IMR-90 (cell line): ENCODE measurements around the gene LRRC41. TPM values are rescaled to one million over a fixed set of nuclear protein-coding genes. Genes with fewer than 3 reads are reported as not detected.
A peak's percentile ranks its signal among the peaks of the same experiment; 100 is the strongest.

ENCODE experiments used
- ATAC-seq: fragments of 200-7000 bp; cut with Tn5 transposase; 2 replicates; pipeline ENCODE4 v1.9.1; 2020; ENCODE audit warnings: low read depth, mild to moderate bottlenecking, moderate library complexity
- BruUV-seq: library from RNA; stranded (reverse); fragments of 400-500 nt; replicated peaks from 2 replicates; lab custom pipeline; 2021; lab: Mats Ljungman, UMichigan
- CTCF ChIA-PET: fragments of 300-600 bp; formaldehyde crosslinking; extraction: SDS; loops from one replicate; lab custom pipeline; 2021; ENCODE audit warnings: antibody characterized with exemption; lab: Yijun Ruan, JAX
- POLR2A ChIA-PET: fragments of 300-600 bp; sonication (Branson Sonifier 250); formaldehyde crosslinking; loops from one replicate; lab custom pipeline; 2022; ENCODE audit warnings: antibody characterized with exemption; ENCODE audit not compliant: unreplicated experiment; lab: Charles Lee
- DNase-seq: peaks from one replicate; pipeline ENCODE4 v3.0.0; 2013
- H2AFZ ChIP-seq: replicated peaks from 2 replicates; pipeline ENCODE3; 2013; ENCODE audit warnings: low read length, mild to moderate bottlenecking; ENCODE audit not compliant: poor library complexity
- H2AK5ac ChIP-seq: 2 replicates; pipeline ENCODE4 v1.6.1; 2013; ENCODE audit warnings: low read depth, low read length, inconsistent platforms
- H2AK9ac ChIP-seq: replicated peaks from 2 replicates; pipeline ENCODE3; 2013; ENCODE audit warnings: mild to moderate bottlenecking, low read depth, low read length, moderate library complexity; ENCODE audit not compliant: poor library complexity
- H2BK120ac ChIP-seq: 2 replicates; pipeline ENCODE4 v1.6.1; 2013; ENCODE audit warnings: low read depth, low read length, inconsistent platforms
- H2BK15ac ChIP-seq: 3 replicates; pipeline ENCODE4 v1.6.1; 2013; ENCODE audit warnings: low read depth, low read length, inconsistent platforms
- H2BK20ac ChIP-seq: 2 replicates; pipeline ENCODE4 v1.6.1; 2013; ENCODE audit warnings: low read depth, mild to moderate bottlenecking, inconsistent platforms, low read length, moderate library complexity
- H2BK5ac ChIP-seq: 2 replicates; pipeline ENCODE4 v1.6.1; 2013; ENCODE audit warnings: mild to moderate bottlenecking, low read depth, low read length, inconsistent platforms; ENCODE audit not compliant: poor library complexity, severe bottlenecking
- H3K14ac ChIP-seq: replicated peaks from 2 replicates; pipeline ENCODE4 v1.6.1; 2013; ENCODE audit warnings: low read depth, low read length, inconsistent platforms
- H3K18ac ChIP-seq: 2 replicates; pipeline ENCODE4 v1.6.1; 2013; ENCODE audit warnings: low read depth, low read length, control low read depth
- H3K23ac ChIP-seq: 2 replicates; pipeline ENCODE4 v1.6.1; 2013; ENCODE audit warnings: low read depth, low read length, inconsistent platforms
- H3K27ac ChIP-seq: 2 replicates; pipeline ENCODE4 v1.5.1; 2013; ENCODE audit warnings: mild to moderate bottlenecking, control low read depth, low read length; ENCODE audit not compliant: insufficient read depth
- H3K27me3 ChIP-seq: 2 replicates; pipeline ENCODE4 v1.6.1; 2013; ENCODE audit warnings: low read length; ENCODE audit not compliant: control insufficient read depth, insufficient read depth
- H3K36me3 ChIP-seq: 2 replicates; pipeline ENCODE4 v1.6.1; 2013; ENCODE audit warnings: low read length, mixed read lengths; ENCODE audit not compliant: control insufficient read depth, insufficient read depth
- H3K4ac ChIP-seq: 2 replicates; pipeline ENCODE4 v1.6.1; 2013; ENCODE audit warnings: low read depth, low read length, inconsistent platforms
- H3K4me1 ChIP-seq: 2 replicates; pipeline ENCODE4 v1.6.1; 2013; ENCODE audit warnings: low read length, mixed read lengths; ENCODE audit not compliant: control insufficient read depth, insufficient read depth
- H3K4me2 ChIP-seq: 2 replicates; pipeline ENCODE4 v1.6.1; 2013; ENCODE audit warnings: low read depth, mild to moderate bottlenecking, control low read depth, low read length, moderate library complexity
- H3K4me3 ChIP-seq: 2 replicates; pipeline ENCODE4 v1.5.1; 2013; ENCODE audit warnings: low read depth, mild to moderate bottlenecking, control low read depth, low read length, moderate library complexity; ENCODE audit not compliant: insufficient read depth
- H3K56ac ChIP-seq: 2 replicates; pipeline ENCODE4 v1.6.1; 2013; ENCODE audit warnings: low read length, inconsistent platforms; ENCODE audit not compliant: insufficient read depth; ENCODE audit errors: extremely low read depth
- H3K79me1 ChIP-seq, 2 experiments: 2 replicates each; pipeline ENCODE4 v1.6.1; 2013; ENCODE audit warnings: low read length in 2 of 2, inconsistent platforms in 1 of 2, low read depth in 1 of 2
- H3K9ac ChIP-seq: 2 replicates; pipeline ENCODE4 v1.6.1; 2013; ENCODE audit warnings: low read depth, low read length, control low read depth
- H3K9me1 ChIP-seq: 2 replicates; pipeline ENCODE4 v1.6.1; 2013; ENCODE audit warnings: low read length, inconsistent platforms; ENCODE audit not compliant: insufficient read depth
- H3K9me3 ChIP-seq: 2 replicates; pipeline ENCODE4 v1.6.1; 2013; ENCODE audit warnings: low read length; ENCODE audit not compliant: control insufficient read depth, insufficient read depth
- H4K20me1 ChIP-seq: 2 replicates; pipeline ENCODE4 v1.6.1; 2013; ENCODE audit warnings: low read length, inconsistent platforms; ENCODE audit not compliant: insufficient read depth
- H4K5ac ChIP-seq: 2 replicates; pipeline ENCODE4 v1.6.1; 2013; ENCODE audit warnings: mild to moderate bottlenecking, low read depth, low read length, control low read depth
- H4K8ac ChIP-seq, 2 experiments: 2 replicates each; pipeline ENCODE4 v1.6.1; 2013; ENCODE audit warnings: low read depth in 2 of 2, low read length in 2 of 2, control low read depth in 1 of 2, inconsistent platforms in 1 of 2
- H4K91ac ChIP-seq: 2 replicates; pipeline ENCODE4 v1.6.1; 2013; ENCODE audit warnings: low read depth, low read length, inconsistent platforms; ENCODE audit not compliant: insufficient read depth
- BHLHE40 ChIP-seq: fragments of 150-350 bp; IDR thresholded peaks from 2 replicates; pipeline ENCODE4 v1.6.1; 2016; ENCODE audit warnings: mild to moderate bottlenecking, low read depth, low read length
- MAFK ChIP-seq: IDR thresholded peaks from 2 replicates; pipeline ENCODE4 v1.6.1; 2012; ENCODE audit warnings: low read depth, low read length, improper control_type of control experiment
- MAZ ChIP-seq: IDR thresholded peaks from 2 replicates; pipeline ENCODE4 v1.6.1; 2012; ENCODE audit warnings: low read depth, mild to moderate bottlenecking, low read length, improper control_type of control experiment, moderate library complexity, borderline replicate concordance
- NFE2L2 ChIP-seq: fragments of 150-350 bp; IDR thresholded peaks from 2 replicates; pipeline ENCODE4 v1.6.1; 2016; ENCODE audit warnings: low read depth, mild to moderate bottlenecking, low read length
- POLR2A ChIP-seq: IDR thresholded peaks from 2 replicates; pipeline ENCODE4 v1.6.1; 2012; ENCODE audit warnings: mild to moderate bottlenecking, low read depth, low read length
- RAD21 ChIP-seq: IDR thresholded peaks from 2 replicates; pipeline ENCODE4 v1.6.1; 2012; ENCODE audit warnings: low read length, improper control_type of control experiment
- RCOR1 ChIP-seq: IDR thresholded peaks from 2 replicates; pipeline ENCODE4 v1.6.1; 2012; ENCODE audit warnings: mild to moderate bottlenecking, low read length, improper control_type of control experiment; ENCODE audit not compliant: insufficient replicate concordance
- RFX5 ChIP-seq: IDR thresholded peaks from 2 replicates; pipeline ENCODE4 v1.8.0; 2012; ENCODE audit warnings: low read depth, mild to moderate bottlenecking, low read length, moderate library complexity
- WGBS, 2 experiments: methylation state at CpG; one replicate each; pipeline versions ENCODE4 v1.1.5 to v1.1.7; 2013; ENCODE audit warnings: missing lambda C conversion rate in 2 of 2; ENCODE audit not compliant: insufficient read length in 1 of 2; ENCODE audit errors: extremely low coverage in 2 of 2; 5-methylcytosine and 5-hydroxymethylcytosine counted together
- dilution Hi-C: fragments of 300-500 bp; cut with HindIII; formaldehyde crosslinking; loops from one replicate; pipeline ENCODE4 v1.14.3; 2018; ENCODE audit warnings: low sequenced_read_pairs; ENCODE audit not compliant: unreplicated experiment
- in situ Hi-C: fragments of 300-500 bp; cut with MboI; formaldehyde crosslinking; loops from 3 replicates; pipeline ENCODE4 v1.14.3; 2019; ENCODE audit warnings: low sequenced_read_pairs, inconsistent platforms, mixed read lengths
- intact Hi-C: fragments of 100-400 bp; cut with micrococcal nuclease; formaldehyde crosslinking; loops from 2 replicates; pipeline ENCODE4 v1.10.0; 2022
- polyA plus RNA-seq, 3 experiments: library from polyadenylated mRNA; depleted of rRNA; stranded (reverse); fragments of >200 nt; gene quantifications; 2 replicates each; pipeline ENCODE4 v1.2.3, GENCODE V29; 2012; ENCODE audit warnings: low replicate concordance in 1 of 3
- total RNA-seq: library from RNA; depleted of rRNA; stranded (reverse); fragments of >200 nt; gene quantifications from 2 replicates; pipeline ENCODE4 v1.2.3, GENCODE V29; 2012
- TF ChIP-seq, protein P1 (sequence below): fragments of 150-350 bp; IDR thresholded peaks from 2 replicates; pipeline ENCODE4 v1.6.1; 2016; ENCODE audit warnings: low read depth, mild to moderate bottlenecking, low read length, moderate library complexity, borderline replicate concordance
- TF ChIP-seq, protein P2 (sequence below): conservative IDR thresholded peaks from 2 replicates; pipeline ENCODE4 v1.5.1; 2012; ENCODE audit warnings: mild to moderate bottlenecking, low read depth, low read length, improper control_type of control experiment
- TF ChIP-seq, protein P3 (sequence below): fragments of 150-350 bp; IDR thresholded peaks from 2 replicates; pipeline ENCODE4 v1.6.1; 2017; ENCODE audit warnings: mild to moderate bottlenecking, antibody characterized with exemption, low read length, low read depth

LRRC41 gene
- total and polyA plus RNA-seq, 2 of the 4 experiments (the other 2 are of a cell fraction): 67.6 to 83.2 TPM

DNA sequence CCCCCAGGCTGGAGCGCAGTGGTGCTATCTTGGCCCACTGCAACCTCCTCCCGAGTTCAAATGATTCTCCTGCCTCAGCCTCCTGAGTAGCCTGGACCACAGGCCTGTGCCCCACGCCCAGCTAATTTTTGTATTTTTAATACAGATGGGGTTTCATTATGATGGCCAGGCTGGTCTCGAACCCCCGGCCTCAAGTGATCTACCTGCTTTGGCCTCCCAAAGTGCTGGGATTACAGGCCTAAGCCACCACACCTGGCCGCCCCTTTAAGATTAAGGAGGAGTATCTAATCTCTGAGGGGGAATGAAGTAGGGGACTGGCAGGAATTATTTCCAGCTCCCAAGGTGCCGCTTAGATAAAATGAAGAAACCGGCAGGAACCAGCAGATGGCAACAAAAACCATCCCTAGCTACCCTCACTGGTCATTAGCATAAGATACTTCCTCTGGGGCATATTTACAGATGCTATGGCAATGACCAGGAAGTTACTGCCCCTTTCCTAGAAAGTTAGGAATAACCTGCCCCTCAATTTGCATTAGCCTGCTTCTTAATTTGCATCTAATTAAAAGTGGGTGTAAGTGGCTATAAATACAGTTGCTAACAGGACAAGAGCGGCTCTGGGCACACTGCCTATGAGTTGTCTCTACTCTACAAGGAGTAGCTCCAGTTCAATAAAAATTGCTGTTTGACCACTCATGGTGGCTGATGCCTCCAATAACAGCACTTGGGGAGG, 30.0 kb upstream of the LRRC41 start:
- Histone ChIP-seq H3K36me3 (no peaks in the 10 kb centered on the region), H4K91ac (no peak overlapping the region), H3K14ac (no peak overlapping the region), H3K18ac (no peak overlapping the region), H4K5ac (no peak overlapping the region), H3K23ac (no peak overlapping the region), H2AK5ac (no peak overlapping the region), H2BK5ac (no peak overlapping the region), H3K27me3 (no peaks in the 10 kb centered on the region), H4K8ac (no peak overlapping the region), H3K4me1 (no peaks in the 10 kb centered on the region), H3K79me1 (no peaks in the 10 kb centered on the region), H3K27ac (no peak overlapping the region), H4K20me1 (no peaks in the 10 kb centered on the region), H2AK9ac (no peak overlapping the region), H2BK120ac (no peak overlapping the region), H2BK20ac (no peak overlapping the region), H3K9me1 (no peaks in the 10 kb centered on the region), H3K9me3 (no peaks in the 10 kb centered on the region), H3K56ac (no peak overlapping the region), H2AFZ (no peak overlapping the region), H3K9ac (no peak overlapping the region), H2BK15ac (no peak overlapping the region), H3K4me2 (no peak overlapping the region), H3K4me3 (no peak overlapping the region), H3K4ac (no peak overlapping the region)
- dilution Hi-C loops: no loop called here
- in situ Hi-C loops: no loop called here
- TF ChIP-seq MAZ (no peak), NFE2L2 (no peak), RFX5 (no peak), POLR2A (no peak), BHLHE40 (no peak), MAFK (no peak), RAD21 (peak; percentile 38), RCOR1 (no peak)
- TF ChIP-seq, protein P1, sequence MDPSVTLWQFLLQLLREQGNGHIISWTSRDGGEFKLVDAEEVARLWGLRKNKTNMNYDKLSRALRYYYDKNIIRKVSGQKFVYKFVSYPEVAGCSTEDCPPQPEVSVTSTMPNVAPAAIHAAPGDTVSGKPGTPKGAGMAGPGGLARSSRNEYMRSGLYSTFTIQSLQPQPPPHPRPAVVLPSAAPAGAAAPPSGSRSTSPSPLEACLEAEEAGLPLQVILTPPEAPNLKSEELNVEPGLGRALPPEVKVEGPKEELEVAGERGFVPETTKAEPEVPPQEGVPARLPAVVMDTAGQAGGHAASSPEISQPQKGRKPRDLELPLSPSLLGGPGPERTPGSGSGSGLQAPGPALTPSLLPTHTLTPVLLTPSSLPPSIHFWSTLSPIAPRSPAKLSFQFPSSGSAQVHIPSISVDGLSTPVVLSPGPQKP: no peak
- TF ChIP-seq, protein P2, sequence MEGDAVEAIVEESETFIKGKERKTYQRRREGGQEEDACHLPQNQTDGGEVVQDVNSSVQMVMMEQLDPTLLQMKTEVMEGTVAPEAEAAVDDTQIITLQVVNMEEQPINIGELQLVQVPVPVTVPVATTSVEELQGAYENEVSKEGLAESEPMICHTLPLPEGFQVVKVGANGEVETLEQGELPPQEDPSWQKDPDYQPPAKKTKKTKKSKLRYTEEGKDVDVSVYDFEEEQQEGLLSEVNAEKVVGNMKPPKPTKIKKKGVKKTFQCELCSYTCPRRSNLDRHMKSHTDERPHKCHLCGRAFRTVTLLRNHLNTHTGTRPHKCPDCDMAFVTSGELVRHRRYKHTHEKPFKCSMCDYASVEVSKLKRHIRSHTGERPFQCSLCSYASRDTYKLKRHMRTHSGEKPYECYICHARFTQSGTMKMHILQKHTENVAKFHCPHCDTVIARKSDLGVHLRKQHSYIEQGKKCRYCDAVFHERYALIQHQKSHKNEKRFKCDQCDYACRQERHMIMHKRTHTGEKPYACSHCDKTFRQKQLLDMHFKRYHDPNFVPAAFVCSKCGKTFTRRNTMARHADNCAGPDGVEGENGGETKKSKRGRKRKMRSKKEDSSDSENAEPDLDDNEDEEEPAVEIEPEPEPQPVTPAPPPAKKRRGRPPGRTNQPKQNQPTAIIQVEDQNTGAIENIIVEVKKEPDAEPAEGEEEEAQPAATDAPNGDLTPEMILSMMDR: peak; percentile 38
- TF ChIP-seq, protein P3, sequence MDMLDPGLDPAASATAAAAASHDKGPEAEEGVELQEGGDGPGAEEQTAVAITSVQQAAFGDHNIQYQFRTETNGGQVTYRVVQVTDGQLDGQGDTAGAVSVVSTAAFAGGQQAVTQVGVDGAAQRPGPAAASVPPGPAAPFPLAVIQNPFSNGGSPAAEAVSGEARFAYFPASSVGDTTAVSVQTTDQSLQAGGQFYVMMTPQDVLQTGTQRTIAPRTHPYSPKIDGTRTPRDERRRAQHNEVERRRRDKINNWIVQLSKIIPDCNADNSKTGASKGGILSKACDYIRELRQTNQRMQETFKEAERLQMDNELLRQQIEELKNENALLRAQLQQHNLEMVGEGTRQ: no peak
- peak; percentile 81 for ATAC-seq
- peak; percentile 31 for DNase-seq
- ChIA-PET POLR2A (no interaction called here), CTCF (interaction anchor here (1.1 to 1.4 kb wide), 2 partner anchors 15 to 17 kb away, joined by 5 to 6 read pairs; no protein-coding TSS in a partner anchor)
- intact Hi-C loops: no loop called here
- WGBS, 2 experiments: 100% methylated on average over 1 of the region's 9 CpGs; no CpG with 5 or more reads in 1 of the 2 experiments
- no TSS peak for BruUV-seq
